ENCODE results near the gene RFX3. TPM values are rescaled to one million over a fixed set of nuclear protein-coding genes. Genes with fewer than 3 reads are reported as not detected.

RFX3 gene
- total RNA-seq, 1 donor from 2014 or later: 18.5 TPM

DNA sequence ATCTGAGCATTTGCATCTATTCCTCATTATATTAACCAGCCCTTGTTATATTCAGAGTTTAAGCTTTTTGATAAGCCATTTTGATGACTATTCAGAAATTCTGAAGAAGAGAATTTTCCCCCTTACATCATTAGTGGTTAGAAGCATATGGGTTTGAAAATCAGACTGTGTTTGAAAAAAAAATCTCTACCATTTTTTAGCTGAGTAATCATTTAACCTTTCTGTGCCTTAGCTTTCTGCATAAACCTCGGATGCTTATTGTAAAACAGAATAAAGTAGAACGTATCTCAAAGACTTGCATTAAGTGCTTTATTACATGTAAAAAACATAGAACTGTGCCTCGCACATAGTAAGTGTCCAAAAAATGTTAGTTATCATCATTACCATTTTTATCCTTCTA is 278.6 kb downstream of the RFX3 start:
- H3K9me3 Mint-ChIP-seq (ENCODE audit: unreplicated experiment): no peaks in the 10 kb centered on the region
- no peak overlapping the region for H3K27ac Mint-ChIP-seq (ENCODE audit: unreplicated experiment)

DNA sequence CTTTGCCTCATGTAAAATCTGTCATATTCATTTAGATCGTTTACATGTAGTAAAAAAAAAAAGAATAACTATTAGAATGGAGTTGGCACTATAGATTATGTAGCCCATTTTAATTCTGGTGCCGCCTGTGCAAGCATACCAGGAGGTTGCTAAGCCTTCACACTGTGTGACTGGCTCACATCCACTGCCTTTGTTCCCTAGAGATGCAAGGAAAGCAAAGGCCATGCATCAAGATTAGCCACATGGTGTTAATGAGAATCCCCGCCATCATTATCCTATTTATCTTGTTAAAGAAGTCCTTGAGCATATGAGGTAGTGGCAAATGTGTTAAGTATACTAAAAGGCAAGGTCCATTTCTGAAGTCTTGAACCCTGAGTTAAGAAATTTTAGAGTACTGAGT is 279.6 kb downstream of the RFX3 start:
- Mint-ChIP-seq H3K36me3 (ENCODE audit: low read depth, unreplicated experiment) (no peaks in the 10 kb centered on the region), H3K27me3 (ENCODE audit: unreplicated experiment) (peaks cover 4% of the 10 kb centered on the region), H3K4me1 (ENCODE audit: unreplicated experiment) (no peaks in the 10 kb centered on the region), H3K27ac (ENCODE audit: unreplicated experiment) (no peak overlapping the region), H3K9me3 (ENCODE audit: unreplicated experiment) (no peaks in the 10 kb centered on the region), H3K4me3 (ENCODE audit: unreplicated experiment) (no peak overlapping the region)
- no peak for DNase-seq (ENCODE audit: low spot score)
- TF ChIP-seq, protein P1, sequence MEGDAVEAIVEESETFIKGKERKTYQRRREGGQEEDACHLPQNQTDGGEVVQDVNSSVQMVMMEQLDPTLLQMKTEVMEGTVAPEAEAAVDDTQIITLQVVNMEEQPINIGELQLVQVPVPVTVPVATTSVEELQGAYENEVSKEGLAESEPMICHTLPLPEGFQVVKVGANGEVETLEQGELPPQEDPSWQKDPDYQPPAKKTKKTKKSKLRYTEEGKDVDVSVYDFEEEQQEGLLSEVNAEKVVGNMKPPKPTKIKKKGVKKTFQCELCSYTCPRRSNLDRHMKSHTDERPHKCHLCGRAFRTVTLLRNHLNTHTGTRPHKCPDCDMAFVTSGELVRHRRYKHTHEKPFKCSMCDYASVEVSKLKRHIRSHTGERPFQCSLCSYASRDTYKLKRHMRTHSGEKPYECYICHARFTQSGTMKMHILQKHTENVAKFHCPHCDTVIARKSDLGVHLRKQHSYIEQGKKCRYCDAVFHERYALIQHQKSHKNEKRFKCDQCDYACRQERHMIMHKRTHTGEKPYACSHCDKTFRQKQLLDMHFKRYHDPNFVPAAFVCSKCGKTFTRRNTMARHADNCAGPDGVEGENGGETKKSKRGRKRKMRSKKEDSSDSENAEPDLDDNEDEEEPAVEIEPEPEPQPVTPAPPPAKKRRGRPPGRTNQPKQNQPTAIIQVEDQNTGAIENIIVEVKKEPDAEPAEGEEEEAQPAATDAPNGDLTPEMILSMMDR (IDR thresholded peaks at IDR 0.05; ENCODE audit: unreplicated experiment): no peak

More for the DNA sequence above, 278.6 kb downstream of the RFX3 start:
- no peak for DNase-seq (ENCODE audit: low spot score)
- no peaks in the 10 kb centered on the region for H3K36me3 Mint-ChIP-seq (ENCODE audit: low read depth, unreplicated experiment)
- H3K27me3 Mint-ChIP-seq (ENCODE audit: unreplicated experiment): peaks cover 4% of the 10 kb centered on the region
- TF ChIP-seq, protein P1 (IDR thresholded peaks at IDR 0.05; ENCODE audit: unreplicated experiment): no peak
- H3K4me3 Mint-ChIP-seq (ENCODE audit: unreplicated experiment): no peak overlapping the region
- no peaks in the 10 kb centered on the region for H3K4me1 Mint-ChIP-seq (ENCODE audit: unreplicated experiment)

DNA sequence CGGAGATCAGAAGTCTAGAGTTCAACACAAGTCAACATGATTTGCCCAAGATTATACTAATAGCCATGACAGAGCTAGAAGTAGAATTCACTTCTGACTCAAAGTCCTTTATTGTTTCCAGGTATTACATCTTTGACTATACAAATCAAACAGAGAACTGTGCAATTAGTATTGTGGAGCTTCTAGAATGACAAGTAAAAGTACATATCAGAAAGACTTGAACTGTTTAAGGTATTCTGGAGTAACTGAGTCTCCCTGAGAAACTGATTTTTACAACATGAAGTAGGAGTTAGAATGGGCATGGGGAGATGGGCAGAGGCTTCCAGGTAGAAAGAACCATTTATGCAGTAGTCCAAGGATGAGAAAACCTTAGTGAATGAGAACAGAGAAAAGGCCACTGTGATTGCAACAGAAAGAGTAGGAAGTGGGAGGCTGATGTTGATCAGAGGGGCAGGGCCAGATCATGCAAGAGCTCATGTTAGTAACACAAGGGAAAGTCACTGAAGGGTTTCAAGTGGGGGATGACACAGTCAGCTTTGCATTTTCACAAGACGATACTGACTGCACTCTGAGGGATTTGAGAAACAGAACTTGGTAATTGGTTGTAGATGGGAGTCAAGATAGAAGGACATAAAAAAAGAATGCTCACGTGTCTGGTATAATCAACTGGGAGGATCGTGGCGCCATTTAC is 280.7 kb downstream of the RFX3 start:
- Mint-ChIP-seq H3K9me3 (ENCODE audit: unreplicated experiment) (no peaks in the 10 kb centered on the region), H3K4me1 (ENCODE audit: unreplicated experiment) (no peaks in the 10 kb centered on the region), H3K27ac (ENCODE audit: unreplicated experiment) (no peak overlapping the region), H3K27me3 (ENCODE audit: unreplicated experiment) (peaks cover 4% of the 10 kb centered on the region), H3K4me3 (ENCODE audit: unreplicated experiment) (no peak overlapping the region), H3K36me3 (ENCODE audit: low read depth, unreplicated experiment) (no peaks in the 10 kb centered on the region)
- DNase-seq (ENCODE audit: low spot score): no peak
- TF ChIP-seq, protein P1 (IDR thresholded peaks at IDR 0.05; ENCODE audit: unreplicated experiment): no peak

DNA sequence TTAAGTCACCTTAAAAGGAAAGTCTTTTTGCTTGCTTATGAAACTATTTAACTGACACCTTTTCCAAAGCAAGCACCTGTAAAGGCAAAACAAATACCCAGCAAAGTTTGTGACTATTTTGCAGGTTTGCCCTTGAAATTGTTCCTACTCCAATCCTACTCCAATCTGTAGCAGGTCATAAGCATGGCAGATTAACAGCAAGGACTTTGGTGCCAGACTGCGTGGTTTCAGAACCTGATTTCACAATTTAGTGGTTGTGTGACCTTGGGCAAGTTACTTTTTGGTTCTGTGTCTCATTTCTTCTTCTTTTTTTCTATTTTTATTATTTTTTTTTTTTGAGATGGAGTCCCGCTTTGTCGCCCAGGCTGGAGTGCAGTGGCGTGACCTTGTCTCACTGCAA is 282.1 kb downstream of the RFX3 start:
- H3K27ac Mint-ChIP-seq (ENCODE audit: unreplicated experiment): no peak overlapping the region
- H3K36me3 Mint-ChIP-seq (ENCODE audit: low read depth, unreplicated experiment): no peaks in the 10 kb centered on the region
- H3K9me3 Mint-ChIP-seq (ENCODE audit: unreplicated experiment): no peaks in the 10 kb centered on the region
- no peak overlapping the region for H3K4me3 Mint-ChIP-seq (ENCODE audit: unreplicated experiment)
- no peaks in the 10 kb centered on the region for H3K4me1 Mint-ChIP-seq (ENCODE audit: unreplicated experiment)
- DNase-seq (ENCODE audit: low spot score): no peak
- peaks cover 4% of the 10 kb centered on the region for H3K27me3 Mint-ChIP-seq (ENCODE audit: unreplicated experiment)
- TF ChIP-seq, protein P1 (IDR thresholded peaks at IDR 0.05; ENCODE audit: unreplicated experiment): no peak

DNA sequence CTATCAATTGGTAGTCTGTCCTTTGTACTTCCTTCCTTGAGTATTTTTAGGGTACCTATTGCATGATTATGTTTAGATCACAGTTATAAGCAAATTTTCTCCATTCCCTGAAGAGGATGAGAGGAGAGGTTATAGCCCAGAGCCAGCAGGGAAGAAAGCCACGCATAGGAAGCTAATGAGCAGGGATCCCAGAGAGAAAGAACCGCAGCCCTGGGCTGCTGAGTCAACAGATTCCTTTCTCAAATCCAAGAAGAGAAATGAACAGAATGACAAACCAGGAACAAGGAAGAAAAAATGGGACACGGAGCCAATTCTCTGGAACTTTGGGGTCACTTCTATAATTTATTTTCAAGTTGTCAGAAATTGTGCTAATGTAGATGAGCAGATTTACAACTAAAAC is 284.5 kb downstream of the RFX3 start:
- Mint-ChIP-seq H3K36me3 (ENCODE audit: low read depth, unreplicated experiment) (no peaks in the 10 kb centered on the region), H3K27ac (ENCODE audit: unreplicated experiment) (no peak overlapping the region), H3K4me1 (ENCODE audit: unreplicated experiment) (peaks cover 4% of the 10 kb centered on the region), H3K27me3 (ENCODE audit: unreplicated experiment) (peaks cover 4% of the 10 kb centered on the region), H3K4me3 (ENCODE audit: unreplicated experiment) (no peak overlapping the region), H3K9me3 (ENCODE audit: unreplicated experiment) (no peaks in the 10 kb centered on the region)
- TF ChIP-seq, protein P1 (IDR thresholded peaks at IDR 0.05; ENCODE audit: unreplicated experiment): no peak
- DNase-seq (ENCODE audit: low spot score): no peak
